NCI-H2196 treated with DMSO at 0.1 percent for 48 hours (cell line): ENCODE data around the gene SUB1.

Source experiments
- DNase-seq: peaks from one replicate; lab custom pipeline; 2025; ENCODE audit not compliant: unreplicated experiment; lab: John Stamatoyannopoulos, UW

Gene SUB1

GRCh38 chr5:32642276-32643002, 57.1 kb downstream of the SUB1 start:
- no peak for DNase-seq

GRCh38 chr5:32645246-32645645, 59.9 kb downstream of the SUB1 start:
- no peak for DNase-seq

GRCh38 chr5:32646061-32646969, 61.0 kb downstream of the SUB1 start:
- no peak for DNase-seq

- DNase-seq, result no peak
Observed at GRCh38 chr5:32651088-32651487, 65.7 kb downstream of the SUB1 start.

GRCh38 chr5:32651638-32652037, 66.3 kb downstream of the SUB1 start:
- DNase-seq, result no peak
